Left ventricle myocardium superior (tissue), 1 donor: ENCODE data around the gene CGRRF1. TPM values are rescaled to one million over a fixed set of nuclear protein-coding genes. Genes with fewer than 3 reads are reported as not detected.
A peak's percentile ranks its signal among the peaks of the same experiment; 100 is the strongest.

ENCODE experiments used
- ATAC-seq: fragments of 200-7000 bp; cut with Tn5 transposase; one replicate; pipeline ENCODE4 v1.9.1; 2020; ENCODE audit warnings: mild to moderate bottlenecking, moderate library complexity
- DNase-seq: peaks from one replicate; pipeline ENCODE4 v3.0.0-alpha.2; 2020
- intact Hi-C: fragments of 100-400 bp; cut with micrococcal nuclease; formaldehyde crosslinking; loops from one replicate; pipeline ENCODE4 v1.11.0; 2022
- long read RNA-seq: library from polyadenylated mRNA; unstranded; transcript quantifications from one replicate; pipeline ENCODE4 v2.0.0, GENCODE V29; 2021
- total RNA-seq: library from RNA; stranded (reverse); fragmentation: NEBNext Ultra II Directional; extraction: Animal tissue kit (Norgen Biotek cat#: 25700); gene quantifications from one replicate; pipeline ENCODE4 v1.2.1, GENCODE V29; 2021
- donor health status: DM: no; HTN: yes; CAD: no; lungs with severe emphysema.

Gene CGRRF1, protein sequence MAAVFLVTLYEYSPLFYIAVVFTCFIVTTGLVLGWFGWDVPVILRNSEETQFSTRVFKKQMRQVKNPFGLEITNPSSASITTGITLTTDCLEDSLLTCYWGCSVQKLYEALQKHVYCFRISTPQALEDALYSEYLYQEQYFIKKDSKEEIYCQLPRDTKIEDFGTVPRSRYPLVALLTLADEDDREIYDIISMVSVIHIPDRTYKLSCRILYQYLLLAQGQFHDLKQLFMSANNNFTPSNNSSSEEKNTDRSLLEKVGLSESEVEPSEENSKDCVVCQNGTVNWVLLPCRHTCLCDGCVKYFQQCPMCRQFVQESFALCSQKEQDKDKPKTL
- total RNA-seq: 20.7 TPM
- long read RNA-seq, transcript CGRRF1-201 (6 exons, 2,057 nt): major isoform, 21 of 28 reads
- long read RNA-seq, partial matches to known transcripts: 0 of 28 reads
- long read RNA-seq, other reads (novel, unspliced or antisense): 4 of 28 reads

DNA sequence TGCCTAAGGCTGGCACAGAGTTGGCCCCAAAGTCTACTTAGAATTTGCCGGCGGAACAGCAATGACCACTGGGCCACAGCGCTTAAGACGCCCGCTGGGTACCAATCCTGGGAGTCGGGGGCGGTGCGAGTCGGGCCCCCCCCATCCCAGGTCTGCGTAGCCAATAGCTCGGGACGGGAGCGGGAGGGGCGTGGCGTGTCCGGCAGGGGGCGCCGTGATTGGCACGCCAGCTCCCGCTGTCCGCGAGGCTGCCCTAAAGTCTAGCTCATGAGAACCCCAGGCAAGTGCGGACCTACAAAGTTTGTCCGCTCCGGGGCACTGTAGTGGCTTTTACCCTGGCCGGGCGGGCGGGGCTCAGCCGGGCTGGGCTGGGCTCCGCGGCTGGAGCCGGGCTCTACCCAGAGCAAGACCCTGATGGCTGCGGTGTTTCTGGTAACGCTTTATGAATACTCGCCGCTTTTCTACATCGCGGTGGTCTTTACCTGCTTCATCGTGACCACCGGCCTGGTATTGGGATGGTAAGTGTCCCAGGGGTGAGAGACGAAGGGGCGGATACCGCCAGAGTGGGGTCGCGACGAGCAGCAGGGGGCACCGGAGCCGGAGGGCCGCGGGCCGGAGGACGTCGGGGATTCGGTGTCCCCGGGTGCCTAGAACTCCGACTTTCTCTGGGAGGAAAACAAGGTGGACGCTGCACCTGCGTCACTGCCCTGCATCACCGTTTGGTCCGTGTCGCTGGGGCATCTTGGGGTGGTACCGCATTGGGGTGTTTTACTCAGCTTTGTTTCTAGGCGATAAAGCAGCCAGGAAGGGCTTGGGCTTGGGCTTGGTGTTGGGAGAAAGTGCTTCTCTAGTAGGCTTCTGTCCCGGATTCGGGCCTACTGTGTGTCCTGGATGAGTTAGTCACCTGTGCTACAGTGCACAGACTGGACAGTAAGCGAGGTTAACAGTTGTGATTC lies at the start of gene CGRRF1:
CGRRF1 (plus strand) TSS at position 361 of the 956 bp plus-strand sequence; CDS start at position 415, 54 bp downstream.
- DNase-seq: peak; percentile 100
- peak; percentile 97 for ATAC-seq
- intact Hi-C loops: no loop called here

GRCh38 chr14:54462048-54462447 lies 47.7 kb upstream of the CGRRF1 start:
- intact Hi-C loops: no loop called here
- DNase-seq (no peak), ATAC-seq (no peak)

GRCh38 chr14:54465654-54466053 lies 44.1 kb upstream of the CGRRF1 start:
- intact Hi-C loops: no loop called here
- no peak for ATAC-seq
- DNase-seq: no peak

GRCh38 chr14:54467280-54467679 lies 42.4 kb upstream of the CGRRF1 start:
- ATAC-seq (no peak), DNase-seq (no peak)
- intact Hi-C loops: no loop called here

GRCh38 chr14:54470701-54471100 lies 39.0 kb upstream of the CGRRF1 start:
- intact Hi-C loops: no loop called here
- ATAC-seq: no peak

DNA sequence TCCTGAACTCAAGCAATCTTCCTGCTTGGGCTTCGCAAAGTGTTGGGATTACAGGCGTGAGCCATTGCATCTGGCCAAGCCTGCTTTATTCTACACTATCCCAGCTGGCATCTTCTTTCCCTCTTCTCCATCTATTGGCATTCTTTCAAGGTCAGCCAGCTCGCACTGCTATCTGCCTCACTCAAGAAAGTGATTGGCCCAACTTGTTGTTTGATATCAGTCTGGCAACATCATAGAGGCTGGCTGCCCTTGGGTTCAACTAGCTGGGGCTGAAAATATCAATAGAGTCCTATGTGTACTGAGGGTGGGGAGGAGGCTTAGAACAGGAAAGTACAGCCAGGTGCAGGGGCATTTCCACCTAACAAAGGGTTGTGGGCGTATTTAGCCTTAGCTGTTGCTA lies 38.1 kb upstream of the CGRRF1 start:
- intact Hi-C loops: no loop called here
- ATAC-seq (peak; percentile 89), DNase-seq (no peak)

More at GRCh38 chr14:54470701-54471100, 39.0 kb upstream of the CGRRF1 start:
- DNase-seq: no peak

DNA sequence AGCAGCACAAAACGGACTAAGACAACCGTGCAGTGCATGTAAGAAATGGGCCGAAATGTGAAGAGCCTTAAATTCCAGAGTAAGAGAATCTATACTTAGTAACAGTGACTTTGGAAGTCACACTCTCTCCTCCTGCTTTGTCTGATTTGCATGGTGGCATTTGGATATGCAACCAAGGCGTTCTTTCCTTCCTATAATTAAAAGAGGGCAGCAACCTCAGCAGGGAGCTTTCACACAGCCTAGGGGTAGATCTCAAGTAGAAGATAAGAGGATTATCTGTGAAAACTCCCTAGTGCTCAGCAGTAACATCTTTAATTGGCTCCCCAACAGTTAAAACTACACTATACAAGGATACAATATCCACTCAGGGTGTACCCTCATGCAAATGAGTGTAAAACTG lies 37.4 kb upstream of the CGRRF1 start:
- ATAC-seq (peak; percentile 73), DNase-seq (no peak)
- intact Hi-C loops: no loop called here

- intact Hi-C loops: no loop called here
- no peak for ATAC-seq
- DNase-seq: no peak
Observed at GRCh38 chr14:54474232-54474793, 35.4 kb upstream of the CGRRF1 start.

DNA sequence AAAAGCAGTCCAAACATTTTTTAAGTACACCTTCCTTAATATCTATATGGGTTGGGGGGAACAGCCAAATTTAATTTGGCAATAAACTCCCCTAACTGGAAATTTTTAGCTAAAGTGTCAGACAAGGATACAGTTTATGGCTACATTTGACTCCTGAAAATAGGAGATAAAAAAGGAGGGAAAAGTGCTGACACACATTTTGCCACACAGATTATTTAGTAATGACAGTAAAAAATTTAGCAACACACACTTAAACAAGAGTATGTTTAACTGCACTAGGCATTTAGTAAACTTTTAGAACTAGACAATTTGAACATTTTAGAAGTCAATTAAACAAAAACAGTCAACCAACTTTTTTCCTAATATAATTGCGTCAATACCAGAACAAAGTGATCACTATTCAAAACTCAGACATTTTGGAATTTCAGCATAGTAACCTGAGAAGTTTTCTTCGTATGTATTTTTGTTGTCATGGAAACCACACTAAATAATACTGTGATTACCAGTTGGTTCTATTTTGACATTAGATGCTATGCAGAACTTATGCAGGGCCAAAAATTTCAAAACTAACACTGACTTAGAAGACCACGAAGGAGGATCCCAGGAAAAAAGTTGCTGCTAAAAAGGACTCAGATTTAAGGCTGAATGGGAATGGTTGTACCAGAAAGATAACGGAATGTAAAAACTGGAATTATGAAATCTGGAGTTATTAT lies 34.4 kb upstream of the CGRRF1 start:
- ATAC-seq: no peak
- DNase-seq: no peak
- intact Hi-C loops: no loop called here

GRCh38 chr14:54475911-54476310 lies 33.8 kb upstream of the CGRRF1 start:
- intact Hi-C loops: no loop called here

GRCh38 chr14:54478636-54479215 lies 31.0 kb upstream of the CGRRF1 start:
- DNase-seq: no peak
- intact Hi-C loops: no loop called here
- ATAC-seq: no peak

More at GRCh38 chr14:54475911-54476310, 33.8 kb upstream of the CGRRF1 start:
- no peak for DNase-seq
- no peak for ATAC-seq

DNA sequence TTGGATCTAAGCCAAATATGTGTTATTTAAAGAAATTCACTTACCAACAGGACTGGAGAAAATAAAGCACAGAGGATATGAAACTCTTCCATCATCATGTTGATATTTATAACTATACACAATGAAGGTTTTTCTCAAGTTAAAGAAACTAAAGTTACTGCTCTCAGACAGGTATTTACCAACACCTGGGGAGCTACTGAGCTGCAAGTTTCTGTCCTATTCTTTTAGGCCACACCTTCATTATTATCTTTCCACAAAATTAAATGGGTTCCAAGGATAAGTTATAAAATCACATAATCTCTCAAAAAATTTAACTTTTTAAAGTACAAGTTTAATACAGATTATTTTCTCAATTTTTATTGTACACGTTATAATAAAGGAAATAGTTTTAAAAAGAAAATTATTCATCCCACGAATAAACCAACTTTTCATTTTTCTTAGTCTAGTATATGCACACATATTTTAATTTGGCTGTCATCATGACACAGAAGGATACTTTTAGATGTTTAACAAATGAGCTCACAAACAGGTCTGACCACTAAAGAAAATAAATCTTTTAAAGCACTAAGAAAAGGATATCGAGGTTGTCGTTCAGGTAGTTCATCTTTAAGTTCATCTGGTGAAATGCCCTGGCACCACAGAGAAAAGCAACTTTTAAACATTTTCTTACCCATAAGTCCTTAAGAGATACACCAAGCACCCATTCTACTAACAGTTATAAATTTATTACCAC lies 28.7 kb upstream of the CGRRF1 start:
- ATAC-seq: no peak
- DNase-seq: no peak
- intact Hi-C loops: no loop called here

DNA sequence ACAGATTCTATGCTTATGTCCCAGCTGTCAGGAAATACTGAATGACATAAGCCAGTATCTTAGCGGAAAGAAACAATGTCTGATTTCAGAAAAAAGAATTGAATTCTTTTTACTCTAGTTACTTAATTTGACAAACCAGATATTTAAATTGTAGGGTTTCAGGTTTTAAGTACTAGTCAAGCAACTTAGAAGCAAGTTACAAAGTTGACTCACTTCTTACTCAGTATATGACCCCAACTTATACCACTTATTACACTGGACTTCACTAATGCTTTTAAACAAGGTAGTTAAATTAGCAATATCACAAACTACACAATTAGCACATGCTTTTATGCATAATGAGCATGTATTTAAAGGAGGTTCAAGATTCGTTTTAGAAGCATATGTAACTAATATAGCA lies 28.0 kb upstream of the CGRRF1 start:
- ATAC-seq (no peak), DNase-seq (no peak)
- intact Hi-C loops: no loop called here

DNA sequence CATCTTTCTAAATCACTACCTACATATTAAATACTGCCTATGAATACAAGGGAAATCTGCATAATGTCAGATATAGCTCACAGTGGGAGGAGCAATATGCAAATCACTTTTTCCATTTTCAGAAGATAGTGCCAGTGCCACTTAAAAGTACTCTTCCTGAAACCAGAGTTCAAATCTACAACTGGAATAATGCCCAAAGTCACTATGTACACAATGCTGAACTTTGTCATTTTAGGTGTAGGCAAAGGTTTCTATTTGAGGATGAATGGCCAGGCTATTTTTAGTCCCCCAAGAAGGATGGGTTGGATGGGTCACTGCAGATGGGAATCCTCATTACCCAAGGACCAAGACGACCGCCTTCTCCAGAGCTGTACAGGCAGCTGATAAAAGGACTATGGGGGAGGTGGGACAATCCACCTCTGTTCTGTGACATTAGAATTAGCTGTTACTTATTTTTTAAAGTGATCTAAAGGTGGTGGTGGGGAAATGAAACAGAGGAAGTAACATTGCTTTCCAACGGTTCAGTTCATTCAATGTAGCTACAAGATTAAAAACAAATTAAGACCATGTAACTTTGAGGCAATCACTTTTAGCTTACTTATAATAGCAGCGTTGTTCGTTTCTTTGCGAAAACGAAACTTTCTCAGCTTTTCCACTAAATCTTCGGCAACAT lies 26.5 kb upstream of the CGRRF1 start:
- ATAC-seq (peak; percentile 24), DNase-seq (no peak)
- intact Hi-C loops: no loop called here

DNA sequence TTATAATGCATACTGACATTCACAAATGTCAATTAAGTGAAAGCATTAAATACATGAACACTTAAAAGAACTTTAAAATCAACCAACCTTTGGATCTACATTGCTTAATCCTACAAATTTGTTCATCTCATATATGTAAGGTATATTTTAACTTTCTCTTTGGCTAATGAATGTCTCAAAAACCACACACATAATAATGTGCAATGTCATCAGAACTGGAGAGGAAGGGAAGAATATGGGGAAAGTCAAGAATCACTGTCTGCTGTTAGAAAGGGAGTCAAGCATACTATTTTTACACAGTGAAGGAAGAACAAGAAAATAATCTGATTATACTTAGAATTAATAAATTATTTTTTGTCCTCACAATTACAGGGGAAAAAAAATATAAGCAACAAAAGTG lies 25.9 kb upstream of the CGRRF1 start:
- no peak for DNase-seq
- intact Hi-C loops: no loop called here
- no peak for ATAC-seq

DNA sequence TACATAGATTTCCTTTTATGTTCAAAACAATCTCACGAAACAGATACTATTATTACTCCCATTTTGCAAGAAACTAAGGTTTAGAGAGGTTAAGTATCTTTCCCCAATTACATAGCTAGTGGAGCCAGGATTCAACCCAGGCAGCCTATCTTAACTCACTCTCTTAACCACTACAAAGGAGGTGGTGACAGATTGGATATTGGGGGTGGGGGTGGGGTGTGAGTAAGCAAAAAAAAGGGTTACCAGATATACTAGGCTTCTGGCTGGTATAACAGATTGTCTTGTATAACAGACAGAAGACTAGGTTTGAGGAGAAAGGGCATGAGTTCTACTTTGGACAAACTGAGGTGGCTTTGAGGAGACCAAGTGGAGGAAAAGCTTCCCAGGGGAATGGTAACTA lies 23.0 kb upstream of the CGRRF1 start:
- ATAC-seq (no peak), DNase-seq (no peak)
- intact Hi-C loops: no loop called here

- intact Hi-C loops: no loop called here
- DNase-seq (no peak), ATAC-seq (peak; percentile 33)
Observed at GRCh38 chr14:54487771-54488170, 21.9 kb upstream of the CGRRF1 start.

GRCh38 chr14:54488318-54488645 lies 21.4 kb upstream of the CGRRF1 start:
- DNase-seq (no peak), ATAC-seq (no peak)
- intact Hi-C loops: no loop called here
